Measurements from ENCODE around the gene U2SURP.

DNA sequence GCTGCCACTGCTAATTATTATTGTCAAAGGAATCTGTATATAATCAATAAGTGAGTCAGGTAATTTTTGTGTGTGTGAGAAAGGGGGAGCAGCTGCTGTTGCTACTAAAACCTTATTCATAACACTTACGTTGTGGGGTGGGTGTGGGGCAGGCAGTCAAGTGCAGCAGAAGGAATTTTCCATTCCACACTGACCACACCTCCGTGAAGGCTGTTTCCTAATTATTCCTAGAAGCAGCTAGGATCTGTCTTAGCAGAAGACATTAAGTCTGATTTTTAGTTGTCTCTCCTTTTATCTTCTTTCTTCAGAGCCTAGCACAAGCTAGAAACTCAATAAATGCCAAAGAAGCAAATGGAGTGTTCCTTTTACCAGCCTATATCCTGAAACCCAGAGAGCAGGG, 4.0 kb upstream of the U2SURP start:
- TF ChIP-seq, protein P1, sequence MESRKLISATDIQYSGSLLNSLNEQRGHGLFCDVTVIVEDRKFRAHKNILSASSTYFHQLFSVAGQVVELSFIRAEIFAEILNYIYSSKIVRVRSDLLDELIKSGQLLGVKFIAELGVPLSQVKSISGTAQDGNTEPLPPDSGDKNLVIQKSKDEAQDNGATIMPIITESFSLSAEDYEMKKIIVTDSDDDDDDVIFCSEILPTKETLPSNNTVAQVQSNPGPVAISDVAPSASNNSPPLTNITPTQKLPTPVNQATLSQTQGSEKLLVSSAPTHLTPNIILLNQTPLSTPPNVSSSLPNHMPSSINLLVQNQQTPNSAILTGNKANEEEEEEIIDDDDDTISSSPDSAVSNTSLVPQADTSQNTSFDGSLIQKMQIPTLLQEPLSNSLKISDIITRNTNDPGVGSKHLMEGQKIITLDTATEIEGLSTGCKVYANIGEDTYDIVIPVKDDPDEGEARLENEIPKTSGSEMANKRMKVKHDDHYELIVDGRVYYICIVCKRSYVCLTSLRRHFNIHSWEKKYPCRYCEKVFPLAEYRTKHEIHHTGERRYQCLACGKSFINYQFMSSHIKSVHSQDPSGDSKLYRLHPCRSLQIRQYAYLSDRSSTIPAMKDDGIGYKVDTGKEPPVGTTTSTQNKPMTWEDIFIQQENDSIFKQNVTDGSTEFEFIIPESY (IDR thresholded peaks at IDR 0.05): no peak
- TF ChIP-seq, protein P2, sequence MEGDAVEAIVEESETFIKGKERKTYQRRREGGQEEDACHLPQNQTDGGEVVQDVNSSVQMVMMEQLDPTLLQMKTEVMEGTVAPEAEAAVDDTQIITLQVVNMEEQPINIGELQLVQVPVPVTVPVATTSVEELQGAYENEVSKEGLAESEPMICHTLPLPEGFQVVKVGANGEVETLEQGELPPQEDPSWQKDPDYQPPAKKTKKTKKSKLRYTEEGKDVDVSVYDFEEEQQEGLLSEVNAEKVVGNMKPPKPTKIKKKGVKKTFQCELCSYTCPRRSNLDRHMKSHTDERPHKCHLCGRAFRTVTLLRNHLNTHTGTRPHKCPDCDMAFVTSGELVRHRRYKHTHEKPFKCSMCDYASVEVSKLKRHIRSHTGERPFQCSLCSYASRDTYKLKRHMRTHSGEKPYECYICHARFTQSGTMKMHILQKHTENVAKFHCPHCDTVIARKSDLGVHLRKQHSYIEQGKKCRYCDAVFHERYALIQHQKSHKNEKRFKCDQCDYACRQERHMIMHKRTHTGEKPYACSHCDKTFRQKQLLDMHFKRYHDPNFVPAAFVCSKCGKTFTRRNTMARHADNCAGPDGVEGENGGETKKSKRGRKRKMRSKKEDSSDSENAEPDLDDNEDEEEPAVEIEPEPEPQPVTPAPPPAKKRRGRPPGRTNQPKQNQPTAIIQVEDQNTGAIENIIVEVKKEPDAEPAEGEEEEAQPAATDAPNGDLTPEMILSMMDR (IDR thresholded peaks at IDR 0.05; ENCODE audit: low read depth, low read length, missing input control): no peak
- TF ChIP-seq HNF4A (conservative IDR thresholded peaks at IDR 0.05) (no peak), EGR1 (IDR thresholded peaks at IDR 0.05; ENCODE audit: low read depth in 2 of 2) (no peak), SP1 (IDR thresholded peaks at IDR 0.05) (no peak), FOXA1 (IDR thresholded peaks at IDR 0.05) (no peak), HNF4G (IDR thresholded peaks at IDR 0.05) (no peak), TAF1 (conservative IDR thresholded peaks at IDR 0.05) (no peak), GABPA (IDR thresholded peaks at IDR 0.05 in 1 of 2, conservative IDR thresholded peaks at IDR 0.05 in 1 of 2) (no peak), RAD21 (IDR thresholded peaks at IDR 0.05) (no peak), YY1 (IDR thresholded peaks at IDR 0.05) (no peak)
- TF ChIP-seq, protein P3, sequence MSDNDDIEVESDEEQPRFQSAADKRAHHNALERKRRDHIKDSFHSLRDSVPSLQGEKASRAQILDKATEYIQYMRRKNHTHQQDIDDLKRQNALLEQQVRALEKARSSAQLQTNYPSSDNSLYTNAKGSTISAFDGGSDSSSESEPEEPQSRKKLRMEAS (IDR thresholded peaks at IDR 0.05): no peak
- TF ChIP-seq, protein P4, sequence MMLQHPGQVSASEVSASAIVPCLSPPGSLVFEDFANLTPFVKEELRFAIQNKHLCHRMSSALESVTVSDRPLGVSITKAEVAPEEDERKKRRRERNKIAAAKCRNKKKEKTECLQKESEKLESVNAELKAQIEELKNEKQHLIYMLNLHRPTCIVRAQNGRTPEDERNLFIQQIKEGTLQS (IDR thresholded peaks at IDR 0.05): no peak

All from liver (tissue), 3 donors.